ENCODE results near the gene PARVB. TPM values are rescaled to one million over a fixed set of nuclear protein-coding genes. Genes with fewer than 3 reads are reported as not detected.
A peak's percentile ranks its signal among the peaks of the same experiment; 100 is the strongest.

The PARVB gene
- total and polyA plus RNA-seq, 2 donors (not counting 1 experiment from before 2014, with no cell fraction given) = 12.1 to 47.3 TPM

GRCh38 chr22:44154436-44154942 is 130.4 kb downstream of the PARVB start:
- H4K20me1 ChIP-seq (ENCODE audit: control insufficient read depth, extremely low read depth, insufficient read depth, low read length) = no peaks in the 10 kb centered on the region
- H3K27me3 ChIP-seq (ENCODE audit: control insufficient read depth, insufficient read depth, low read length) = no peaks in the 10 kb centered on the region
- no peak overlapping the region for H3K27ac ChIP-seq (ENCODE audit: insufficient read depth, low read length)
- H3K9me3 ChIP-seq (ENCODE audit: control insufficient read depth, insufficient read depth, low read depth, low read length) = no peaks in the 10 kb centered on the region
- DNase-seq (ENCODE audit: low read depth in 2 of 2) = peak; percentile 40 to 92
- H3K79me2 ChIP-seq (ENCODE audit: control insufficient read depth, insufficient read depth, low read length) = no peaks in the 10 kb centered on the region
- H3K36me3 ChIP-seq (ENCODE audit: control insufficient read depth, insufficient read depth, low read length) = no peaks in the 10 kb centered on the region
- H2AFZ ChIP-seq (ENCODE audit: low read length) = no peak overlapping the region
- no peak for TF ChIP-seq CTCF (conservative IDR thresholded peaks at IDR 0.05 in 1 of 2, IDR thresholded peaks at IDR 0.05 in 1 of 2; ENCODE audit: low read depth in 1 of 2, low read length in 2 of 2)
- no peak for TF ChIP-seq EZH2 (IDR thresholded peaks at IDR 0.05; ENCODE audit: low read length, missing control alignments)
- no peak overlapping the region for H3K9ac ChIP-seq (ENCODE audit: insufficient read depth, low read length)
- no peak overlapping the region for H3K4me2 ChIP-seq (ENCODE audit: extremely low read depth, insufficient read depth, low read length)
- H3K4me1 ChIP-seq (ENCODE audit: control insufficient read depth, extremely low read depth, insufficient read depth, low read length) = peaks cover 3% of the 10 kb centered on the region
- H3K4me3 ChIP-seq (replicated peaks in 1 of 4; ENCODE audit: control extremely low read depth in 1 of 4, insufficient read depth in 1 of 4, low read depth in 3 of 4, low read length in 4 of 4) = no peak overlapping the region

DNA sequence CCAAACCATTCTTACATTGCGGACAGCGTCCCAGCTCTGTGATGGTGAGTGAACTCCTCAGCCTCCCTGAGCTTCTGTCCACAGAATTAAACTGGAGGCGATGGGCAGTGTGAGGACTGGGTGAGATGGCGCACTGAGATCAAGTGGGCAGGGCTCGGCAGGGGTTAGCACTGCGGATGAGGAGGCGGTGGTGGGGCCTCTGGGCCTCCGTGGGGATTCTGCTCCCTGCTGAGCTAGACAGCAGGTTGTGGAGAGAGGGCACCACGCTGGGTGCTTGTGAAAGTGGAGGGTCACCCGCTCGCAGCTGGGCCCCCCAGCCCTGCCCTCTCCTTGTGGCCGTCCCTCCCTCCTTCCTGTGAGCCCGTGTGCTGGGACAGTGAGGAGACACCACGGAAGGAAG is 131.0 kb downstream of the PARVB start:
- Histone ChIP-seq H3K4me3 (replicated peaks in 1 of 4; ENCODE audit: control extremely low read depth in 1 of 4, insufficient read depth in 1 of 4, low read depth in 3 of 4, low read length in 4 of 4) (no peak overlapping the region), H3K79me2 (ENCODE audit: control insufficient read depth, insufficient read depth, low read length) (no peaks in the 10 kb centered on the region), H3K4me2 (ENCODE audit: extremely low read depth, insufficient read depth, low read length) (no peak overlapping the region), H3K27me3 (ENCODE audit: control insufficient read depth, insufficient read depth, low read length) (no peaks in the 10 kb centered on the region), H3K27ac (ENCODE audit: insufficient read depth, low read length) (no peak overlapping the region), H3K9me3 (ENCODE audit: control insufficient read depth, insufficient read depth, low read depth, low read length) (no peaks in the 10 kb centered on the region), H3K4me1 (ENCODE audit: control insufficient read depth, extremely low read depth, insufficient read depth, low read length) (peaks cover 3% of the 10 kb centered on the region), H4K20me1 (ENCODE audit: control insufficient read depth, extremely low read depth, insufficient read depth, low read length) (no peaks in the 10 kb centered on the region), H3K36me3 (ENCODE audit: control insufficient read depth, insufficient read depth, low read length) (no peaks in the 10 kb centered on the region), H3K9ac (ENCODE audit: insufficient read depth, low read length) (no peak overlapping the region), H2AFZ (ENCODE audit: low read length) (no peak overlapping the region)
- TF ChIP-seq EZH2 (IDR thresholded peaks at IDR 0.05; ENCODE audit: low read length, missing control alignments) = no peak
- TF ChIP-seq CTCF (conservative IDR thresholded peaks at IDR 0.05 in 1 of 2, IDR thresholded peaks at IDR 0.05 in 1 of 2; ENCODE audit: low read depth in 1 of 2, low read length in 2 of 2) = no peak
- no peak for DNase-seq (ENCODE audit: low read depth in 2 of 2)

GRCh38 chr22:44157916-44158618 is 134.0 kb downstream of the PARVB start:
- H3K27ac ChIP-seq (ENCODE audit: insufficient read depth, low read length) = no peak overlapping the region
- H4K20me1 ChIP-seq (ENCODE audit: control insufficient read depth, extremely low read depth, insufficient read depth, low read length) = no peaks in the 10 kb centered on the region
- H3K4me3 ChIP-seq (replicated peaks in 1 of 4; ENCODE audit: control extremely low read depth in 1 of 4, insufficient read depth in 1 of 4, low read depth in 3 of 4, low read length in 4 of 4) = no peak overlapping the region

More at GRCh38 chr22:44157916-44158618, 134.0 kb downstream of the PARVB start:
- Histone ChIP-seq H3K79me2 (ENCODE audit: control insufficient read depth, insufficient read depth, low read length) (no peaks in the 10 kb centered on the region), H3K9me3 (ENCODE audit: control insufficient read depth, insufficient read depth, low read depth, low read length) (no peaks in the 10 kb centered on the region), H3K4me1 (ENCODE audit: control insufficient read depth, extremely low read depth, insufficient read depth, low read length) (no peaks in the 10 kb centered on the region), H3K9ac (ENCODE audit: insufficient read depth, low read length) (no peak overlapping the region), H2AFZ (ENCODE audit: low read length) (no peak overlapping the region), H3K36me3 (ENCODE audit: control insufficient read depth, insufficient read depth, low read length) (no peaks in the 10 kb centered on the region), H3K27me3 (ENCODE audit: control insufficient read depth, insufficient read depth, low read length) (no peaks in the 10 kb centered on the region), H3K4me2 (ENCODE audit: extremely low read depth, insufficient read depth, low read length) (no peak overlapping the region)
- TF ChIP-seq EZH2 (IDR thresholded peaks at IDR 0.05; ENCODE audit: low read length, missing control alignments) = no peak
- TF ChIP-seq CTCF (conservative IDR thresholded peaks at IDR 0.05 in 1 of 2, IDR thresholded peaks at IDR 0.05 in 1 of 2; ENCODE audit: low read depth in 1 of 2, low read length in 2 of 2) = no peak
- no peak for DNase-seq (ENCODE audit: low read depth in 2 of 2)
